Neuron (in vitro differentiated cells): ENCODE data around the gene DCDC2.

Experiments
- H2AFZ ChIP-seq: one replicate; pipeline ENCODE4 v1.6.1; 2013; ENCODE audit warnings: low read depth, mild to moderate bottlenecking, inconsistent platforms, low read length, moderate library complexity
- H3K27me3 ChIP-seq: one replicate; pipeline ENCODE4 v1.6.1; 2013; ENCODE audit warnings: low read length; ENCODE audit not compliant: insufficient read depth
- H3K36me3 ChIP-seq: one replicate; pipeline ENCODE4 v1.6.1; 2013; ENCODE audit warnings: low read length; ENCODE audit not compliant: insufficient read depth
- H3K4me1 ChIP-seq: one replicate; pipeline ENCODE4 v1.6.1; 2013; ENCODE audit warnings: low read length; ENCODE audit not compliant: insufficient read depth
- H3K4me3 ChIP-seq: 2 replicates; pipeline ENCODE4 v1.5.1; 2013; ENCODE audit warnings: mild to moderate bottlenecking, low read length, moderate library complexity
- H3K9me3 ChIP-seq: one replicate; pipeline ENCODE4 v1.6.1; 2013; ENCODE audit warnings: low read length

The DCDC2 gene

GRCh38 chr6:24359640-24360454 lies 2.0 kb upstream of the DCDC2 start:
- H3K9me3 ChIP-seq, result no peaks in the 10 kb centered on the region
- H2AFZ ChIP-seq, result peak overlapping the region; percentile 50

GRCh38 chr6:24358219-24358821 lies 461 bp upstream of the DCDC2 start:
- no peaks in the 10 kb centered on the region for H3K9me3 ChIP-seq
- H3K27me3 ChIP-seq, result peaks cover 3% of the 10 kb centered on the region
- no peak overlapping the region for H3K4me3 ChIP-seq
- H3K36me3 ChIP-seq, result no peaks in the 10 kb centered on the region
- no peak overlapping the region for H2AFZ ChIP-seq
- H3K4me1 ChIP-seq, result peaks cover 10% of the 10 kb centered on the region

More at GRCh38 chr6:24359640-24360454, 2.0 kb upstream of the DCDC2 start:
- Histone ChIP-seq H3K36me3 (no peaks in the 10 kb centered on the region), H3K4me3 (peak overlapping the region; percentile 55), H3K27me3 (peaks cover 3% of the 10 kb centered on the region), H3K4me1 (peaks cover 10% of the 10 kb centered on the region)

GRCh38 chr6:24356310-24356973 lies 1.4 kb downstream of the DCDC2 start:
- Histone ChIP-seq H3K9me3 (no peaks in the 10 kb centered on the region), H3K36me3 (no peaks in the 10 kb centered on the region), H2AFZ (no peak overlapping the region), H3K4me1 (peaks cover 10% of the 10 kb centered on the region), H3K4me3 (no peak overlapping the region), H3K27me3 (no peaks in the 10 kb centered on the region)

- H2AFZ ChIP-seq, result no peak overlapping the region
- no peaks in the 10 kb centered on the region for H3K36me3 ChIP-seq
- H3K4me1 ChIP-seq, result peaks cover 10% of the 10 kb centered on the region
- H3K4me3 ChIP-seq, result no peak overlapping the region
- no peaks in the 10 kb centered on the region for H3K27me3 ChIP-seq
- no peaks in the 10 kb centered on the region for H3K9me3 ChIP-seq
Observed at GRCh38 chr6:24355393-24355792, 2.5 kb downstream of the DCDC2 start.

- Histone ChIP-seq H3K9me3 (no peaks in the 10 kb centered on the region), H3K36me3 (no peaks in the 10 kb centered on the region), H3K27me3 (no peaks in the 10 kb centered on the region), H3K4me3 (no peak overlapping the region), H2AFZ (no peak overlapping the region), H3K4me1 (peaks cover 5% of the 10 kb centered on the region)
Observed at GRCh38 chr6:24353861-24354260, 4.0 kb downstream of the DCDC2 start.

- no peaks in the 10 kb centered on the region for H3K9me3 ChIP-seq
- H2AFZ ChIP-seq, result no peak overlapping the region
- peaks cover 5% of the 10 kb centered on the region for H3K4me1 ChIP-seq
- H3K36me3 ChIP-seq, result no peaks in the 10 kb centered on the region
- H3K27me3 ChIP-seq, result no peaks in the 10 kb centered on the region
- no peak overlapping the region for H3K4me3 ChIP-seq
Observed at GRCh38 chr6:24352434-24352833, 5.4 kb downstream of the DCDC2 start.

GRCh38 chr6:24344976-24345375 lies 12.9 kb downstream of the DCDC2 start:
- Histone ChIP-seq H3K4me3 (no peak overlapping the region), H2AFZ (no peak overlapping the region), H3K27me3 (no peaks in the 10 kb centered on the region), H3K36me3 (no peaks in the 10 kb centered on the region), H3K4me1 (no peaks in the 10 kb centered on the region), H3K9me3 (no peaks in the 10 kb centered on the region)

GRCh38 chr6:24340998-24341938 lies 16.6 kb downstream of the DCDC2 start:
- Histone ChIP-seq H3K9me3 (no peaks in the 10 kb centered on the region), H3K4me1 (no peaks in the 10 kb centered on the region), H3K36me3 (no peaks in the 10 kb centered on the region), H2AFZ (no peak overlapping the region), H3K27me3 (no peaks in the 10 kb centered on the region), H3K4me3 (no peak overlapping the region)

- Histone ChIP-seq H3K36me3 (no peaks in the 10 kb centered on the region), H3K4me1 (no peaks in the 10 kb centered on the region), H3K27me3 (no peaks in the 10 kb centered on the region), H3K9me3 (no peaks in the 10 kb centered on the region), H2AFZ (no peak overlapping the region), H3K4me3 (no peak overlapping the region)
Observed at GRCh38 chr6:24339932-24340331, 17.9 kb downstream of the DCDC2 start.

GRCh38 chr6:24334285-24334684 lies 23.6 kb downstream of the DCDC2 start:
- Histone ChIP-seq H3K9me3 (no peaks in the 10 kb centered on the region), H2AFZ (no peak overlapping the region), H3K27me3 (peaks cover 4% of the 10 kb centered on the region), H3K36me3 (no peaks in the 10 kb centered on the region), H3K4me3 (no peak overlapping the region), H3K4me1 (peaks cover 11% of the 10 kb centered on the region)

- Histone ChIP-seq H3K36me3 (no peaks in the 10 kb centered on the region), H3K27me3 (peaks cover 4% of the 10 kb centered on the region), H3K4me3 (no peak overlapping the region), H3K4me1 (peaks cover 11% of the 10 kb centered on the region), H3K9me3 (no peaks in the 10 kb centered on the region), H2AFZ (no peak overlapping the region)
Observed at GRCh38 chr6:24332317-24332716, 25.5 kb downstream of the DCDC2 start.

- peaks cover 11% of the 10 kb centered on the region for H3K4me1 ChIP-seq
- H3K4me3 ChIP-seq, result no peak overlapping the region
- H3K27me3 ChIP-seq, result peaks cover 4% of the 10 kb centered on the region
- no peak overlapping the region for H2AFZ ChIP-seq
- no peaks in the 10 kb centered on the region for H3K9me3 ChIP-seq
- H3K36me3 ChIP-seq, result no peaks in the 10 kb centered on the region
Observed at GRCh38 chr6:24330137-24330732, 27.6 kb downstream of the DCDC2 start.
